HG03378 (cell line): ENCODE data around the gene ADAM22.
A peak's percentile ranks its signal among the peaks of the same experiment; 100 is the strongest.

Experiments
- ATAC-seq: cut with Tn5 transposase; IDR thresholded peaks from one replicate; pipeline ENCODE4 v1.9.1; 2021; ENCODE audit warnings: mild to moderate bottlenecking, moderate library complexity; ENCODE audit not compliant: unreplicated experiment

ADAM22 gene

GRCh38 chr7:88212918-88213317 lies 278.9 kb downstream of the ADAM22 start:
- ATAC-seq: no peak

GRCh38 chr7:88214456-88214855 lies 280.4 kb downstream of the ADAM22 start:
- ATAC-seq: no peak

- ATAC-seq: no peak
Measured at GRCh38 chr7:88215295-88215694, 281.2 kb downstream of the ADAM22 start.

- ATAC-seq: no peak
Measured at GRCh38 chr7:88216276-88216675, 282.2 kb downstream of the ADAM22 start.

GRCh38 chr7:88217675-88218428 lies 283.8 kb downstream of the ADAM22 start:
- peak; percentile 88 for ATAC-seq

- ATAC-seq: no peak
Measured at GRCh38 chr7:88218429-88218745, 284.3 kb downstream of the ADAM22 start.

GRCh38 chr7:88218836-88219605 lies 285.0 kb downstream of the ADAM22 start:
- ATAC-seq: peak; percentile 28

- ATAC-seq: peak; percentile 37
Measured at GRCh38 chr7:88219781-88220747, 286.0 kb downstream of the ADAM22 start, which contains the start of gene SRI. SRI (minus strand) TSS chr7:88220038; CDS start chr7:88220026, 12 bp downstream.

- ATAC-seq: no peak
Measured at GRCh38 chr7:88223265-88223664, 289.2 kb downstream of the ADAM22 start.

- no peak for ATAC-seq
Measured at GRCh38 chr7:88224601-88225275, 290.7 kb downstream of the ADAM22 start.

- ATAC-seq: no peak
Measured at GRCh38 chr7:88226201-88226600, 292.1 kb downstream of the ADAM22 start.

- no peak for ATAC-seq
Measured at GRCh38 chr7:88226886-88227516, 292.9 kb downstream of the ADAM22 start.

- no peak for ATAC-seq
Measured at GRCh38 chr7:88229302-88229995, 295.4 kb downstream of the ADAM22 start.

- ATAC-seq: no peak
Measured at GRCh38 chr7:88230646-88231045, 296.6 kb downstream of the ADAM22 start.

GRCh38 chr7:88233828-88234227 lies 299.8 kb downstream of the ADAM22 start:
- no peak for ATAC-seq

GRCh38 chr7:88239852-88240251 lies 305.8 kb downstream of the ADAM22 start:
- no peak for ATAC-seq

GRCh38 chr7:88243345-88243909 lies 309.4 kb downstream of the ADAM22 start:
- peak; percentile 73 for ATAC-seq

- no peak for ATAC-seq
Measured at GRCh38 chr7:88244258-88244657, 310.2 kb downstream of the ADAM22 start.
